ENCODE data around the gene SERTAD1. TPM values are rescaled to one million over a fixed set of nuclear protein-coding genes. Genes with fewer than 3 reads are reported as not detected.
"Not testable (repeated sequence)": the region's sequence is repeated elsewhere in the genome, so short reads cannot be mapped to it uniquely, and the experiment has no call there.

The SERTAD1 gene
- total RNA-seq, 2 experiments from 2014 or later = 26.4 to 26.5 TPM

DNA sequence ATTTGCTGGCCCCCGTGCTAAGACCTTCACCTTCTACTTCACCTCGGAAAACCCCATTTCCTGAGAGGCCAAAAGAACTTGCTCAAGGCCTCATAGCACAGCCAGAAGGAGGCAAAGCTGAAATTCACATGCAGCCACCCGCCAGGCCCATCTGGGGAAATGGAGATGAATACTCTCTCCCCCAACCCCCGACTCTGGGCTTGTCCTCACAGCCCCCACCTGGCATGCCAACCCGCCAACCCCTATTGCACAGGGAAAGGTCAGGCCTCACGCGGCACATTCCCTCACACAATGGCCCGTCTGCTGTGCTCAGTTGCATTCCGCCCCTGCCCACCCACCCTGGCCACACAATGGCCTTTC is 15.8 kb downstream of the SERTAD1 start:
- intact Hi-C loops (cut with DNase I, micrococcal nuclease) = no loop called here
- Mint-ChIP-seq H3K9me3 (no peaks in the 10 kb centered on the region), H3K36me3 (ENCODE audit: low read depth) (no peaks in the 10 kb centered on the region), H3K27ac (no peak overlapping the region), H3K27me3 (peaks cover 4% of the 10 kb centered on the region), H3K4me3 (no peak overlapping the region), H3K4me1 (ENCODE audit: low read depth) (no peaks in the 10 kb centered on the region)
- ChIA-PET POLR2A (no interaction called here), CTCF (no interaction called here)
- Histone ChIP-seq H3K4me1 (ENCODE audit: insufficient read depth, low read length) (peaks cover 10% of the 10 kb centered on the region), H3K27me3 (ENCODE audit: control insufficient read depth in 1 of 2, insufficient read depth in 2 of 2, low read length in 2 of 2) (no peaks in the 10 kb centered on the region), H3K9me3 (ENCODE audit: control insufficient read depth in 1 of 2, insufficient read depth in 1 of 2, low read length in 2 of 2) (no peaks in the 10 kb centered on the region), H3K27ac (ENCODE audit: low read depth in 1 of 2, low read length in 2 of 2) (no peak overlapping the region), H3K36me3 (ENCODE audit: insufficient read depth, low read length) (no peaks in the 10 kb centered on the region), H3K4me3 (ENCODE audit: low read length) (no peak overlapping the region)
- ATAC-seq (ENCODE audit: poor library complexity) = no peak
- no peak for DNase-seq
- TF ChIP-seq, protein P1, sequence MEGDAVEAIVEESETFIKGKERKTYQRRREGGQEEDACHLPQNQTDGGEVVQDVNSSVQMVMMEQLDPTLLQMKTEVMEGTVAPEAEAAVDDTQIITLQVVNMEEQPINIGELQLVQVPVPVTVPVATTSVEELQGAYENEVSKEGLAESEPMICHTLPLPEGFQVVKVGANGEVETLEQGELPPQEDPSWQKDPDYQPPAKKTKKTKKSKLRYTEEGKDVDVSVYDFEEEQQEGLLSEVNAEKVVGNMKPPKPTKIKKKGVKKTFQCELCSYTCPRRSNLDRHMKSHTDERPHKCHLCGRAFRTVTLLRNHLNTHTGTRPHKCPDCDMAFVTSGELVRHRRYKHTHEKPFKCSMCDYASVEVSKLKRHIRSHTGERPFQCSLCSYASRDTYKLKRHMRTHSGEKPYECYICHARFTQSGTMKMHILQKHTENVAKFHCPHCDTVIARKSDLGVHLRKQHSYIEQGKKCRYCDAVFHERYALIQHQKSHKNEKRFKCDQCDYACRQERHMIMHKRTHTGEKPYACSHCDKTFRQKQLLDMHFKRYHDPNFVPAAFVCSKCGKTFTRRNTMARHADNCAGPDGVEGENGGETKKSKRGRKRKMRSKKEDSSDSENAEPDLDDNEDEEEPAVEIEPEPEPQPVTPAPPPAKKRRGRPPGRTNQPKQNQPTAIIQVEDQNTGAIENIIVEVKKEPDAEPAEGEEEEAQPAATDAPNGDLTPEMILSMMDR (IDR thresholded peaks at IDR 0.05) = no peak

DNA sequence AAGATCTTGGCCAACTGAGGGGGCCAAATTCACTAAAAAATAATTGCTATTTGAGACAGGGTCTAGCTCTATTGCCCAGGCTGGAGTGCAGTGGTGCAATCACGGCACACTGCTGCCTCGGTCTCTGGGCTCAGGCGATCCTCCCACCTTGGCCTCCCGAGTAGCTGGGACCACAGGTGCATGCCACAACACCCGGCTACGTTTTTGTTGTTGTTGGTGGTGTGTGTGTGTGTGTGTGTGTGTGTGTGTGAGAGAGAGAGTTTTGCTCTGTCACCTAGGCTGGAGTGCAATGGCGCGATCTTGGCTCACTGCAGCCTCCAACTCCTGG is 17.2 kb downstream of the SERTAD1 start:
- ATAC-seq (ENCODE audit: poor library complexity); H3K9me3 Mint-ChIP-seq; H3K27me3 ChIP-seq (ENCODE audit: control insufficient read depth in 1 of 2, insufficient read depth in 2 of 2, low read length in 2 of 2): not testable (repeated sequence)

DNA sequence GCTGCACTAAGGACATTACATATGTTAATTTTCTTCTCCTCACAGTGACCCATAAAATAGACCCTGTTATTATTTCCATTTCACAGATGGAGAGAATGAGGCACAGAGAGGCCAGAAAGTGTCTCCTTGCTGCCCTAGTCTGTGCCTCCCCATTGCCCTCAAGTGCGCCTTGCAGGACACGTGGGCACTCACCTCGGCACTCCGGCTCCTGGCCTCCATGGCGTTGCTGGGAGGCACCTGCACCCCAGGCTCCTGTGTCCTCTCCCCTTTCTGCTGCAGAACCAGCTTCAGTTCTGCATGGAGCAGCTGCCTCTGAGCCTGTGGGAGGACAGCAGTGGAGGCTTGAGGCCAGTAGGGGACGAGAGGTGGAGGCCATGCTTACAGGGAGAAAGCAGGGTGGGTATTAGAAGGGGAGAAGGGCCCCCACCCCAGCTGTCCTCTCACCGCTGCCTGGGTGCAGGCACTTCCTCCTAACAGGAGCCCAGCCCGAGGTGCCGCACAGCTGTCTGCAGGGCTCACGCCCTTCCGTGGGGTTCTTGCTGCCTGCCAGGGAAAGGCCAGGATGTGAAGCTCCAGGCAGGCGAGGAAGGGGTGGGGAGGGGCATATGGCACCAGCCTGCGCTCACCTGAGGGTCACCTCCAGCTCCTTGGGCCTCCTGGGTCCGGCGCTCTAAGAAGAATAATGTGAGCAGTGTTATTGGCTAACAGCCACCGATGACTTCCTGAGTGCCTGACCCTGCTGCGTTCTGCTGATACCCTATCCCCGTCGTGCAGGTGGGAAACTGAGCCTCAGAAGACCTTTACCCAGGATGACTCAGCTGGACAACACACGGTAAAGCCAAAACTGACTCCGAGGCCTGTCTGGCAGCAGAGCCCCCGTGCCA is 17.8 kb downstream of the SERTAD1 start:
- Mint-ChIP-seq H3K9me3 (no peaks in the 10 kb centered on the region), H3K27ac (no peak overlapping the region), H3K4me3 (no peak overlapping the region), H3K4me1 (ENCODE audit: low read depth) (peaks cover 15% of the 10 kb centered on the region), H3K36me3 (ENCODE audit: low read depth) (peaks cover 4% of the 10 kb centered on the region), H3K27me3 (no peaks in the 10 kb centered on the region)
- no peaks in the 10 kb centered on the region for H3K27me3 ChIP-seq (ENCODE audit: control insufficient read depth in 1 of 2, insufficient read depth in 2 of 2, low read length in 2 of 2)
- H3K9me3 ChIP-seq (ENCODE audit: control insufficient read depth in 1 of 2, insufficient read depth in 1 of 2, low read length in 2 of 2) = no peaks in the 10 kb centered on the region
- TF ChIP-seq, protein P1 (IDR thresholded peaks at IDR 0.05) = no peak
- no peak overlapping the region for H3K4me3 ChIP-seq (ENCODE audit: low read length)
- H3K4me1 ChIP-seq (ENCODE audit: insufficient read depth, low read length) = peaks cover 25% of the 10 kb centered on the region
- H3K27ac ChIP-seq (ENCODE audit: low read depth in 1 of 2, low read length in 2 of 2) = no peak overlapping the region
- ATAC-seq (ENCODE audit: poor library complexity) = no peak
- no peaks in the 10 kb centered on the region for H3K36me3 ChIP-seq (ENCODE audit: insufficient read depth, low read length)
- intact Hi-C loops (cut with DNase I, micrococcal nuclease) = loop anchor here (5.0 to 10.0 kb wide), 2 partner anchors 39 to 57 kb away; partner anchors contain the start of genes BLVRB (in 1 of the 2) and SPTBN4 (in 1 of the 2)
- POLR2A ChIA-PET = interaction anchor here (0.6 to 1.6 kb wide), 2 partner anchors 13 to 20 kb away, joined by 3 to 7 read pairs; no protein-coding TSS in a partner anchor
- CTCF ChIA-PET = interaction anchor here (2.0 kb wide), 1 partner anchor 13 kb away, joined by 11 read pairs; no protein-coding TSS in a partner anchor
- peak in 2 of 14 experiments; percentile 15 to 30 for DNase-seq

More for the DNA sequence above, 17.2 kb downstream of the SERTAD1 start:
- not testable (repeated sequence) for H3K27ac Mint-ChIP-seq; H3K27me3 Mint-ChIP-seq; H3K9me3 ChIP-seq (ENCODE audit: control insufficient read depth in 1 of 2, insufficient read depth in 1 of 2, low read length in 2 of 2); H3K4me3 Mint-ChIP-seq; H3K36me3 Mint-ChIP-seq (ENCODE audit: low read depth); H3K27ac ChIP-seq (ENCODE audit: low read depth in 1 of 2, low read length in 2 of 2); H3K36me3 ChIP-seq (ENCODE audit: insufficient read depth, low read length); H3K4me3 ChIP-seq (ENCODE audit: low read length); H3K4me1 Mint-ChIP-seq (ENCODE audit: low read depth); DNase-seq
- POLR2A ChIA-PET = interaction anchor here (1.6 kb wide), 1 partner anchor 12 kb away, joined by 7 read pairs; no protein-coding TSS in a partner anchor
- peaks cover 19% of the 10 kb centered on the region for H3K4me1 ChIP-seq (ENCODE audit: insufficient read depth, low read length)
- intact Hi-C loops (cut with DNase I, micrococcal nuclease) = loop anchor here (5.0 to 10.0 kb wide), 2 partner anchors 39 to 56 kb away; partner anchors contain the start of genes BLVRB (in 1 of the 2) and SPTBN4 (in 1 of the 2)
- CTCF ChIA-PET = interaction anchor here (2.0 kb wide), 1 partner anchor 12 kb away, joined by 11 read pairs; no protein-coding TSS in a partner anchor

All from CD4-positive, alpha-beta T cell (primary cell).